Lung (tissue), 12 donors: ENCODE measurements around the gene LGR4. TPM values are rescaled to one million over a fixed set of nuclear protein-coding genes. Genes with fewer than 3 reads are reported as not detected.

ENCODE experiments used
- ATAC-seq: fragments of 200-7000 bp; cut with Tn5 transposase; one replicate; pipeline ENCODE4 v1.9.1; 2020; ENCODE audit warnings: moderate number of reproducible peaks; ENCODE audit not compliant: insufficient read depth, low FRiP score
- DNase-seq, 3 donors: peaks; one replicate each; pipeline ENCODE4 v3.0.0-alpha.2; 2013 to 2017
- H3K27ac ChIP-seq, 2 donors: one replicate each; pipeline ENCODE4 v1.5.1; 2013; ENCODE audit warnings: mild to moderate bottlenecking in 2 of 2, moderate library complexity in 2 of 2, control low read depth in 1 of 2, inconsistent platforms in 1 of 2, low read depth in 1 of 2, low read length in 1 of 2
- H3K27me3 ChIP-seq, 3 donors: one replicate each; pipeline ENCODE4 v1.5.1; 2013; ENCODE audit warnings: low read length in 2 of 3; ENCODE audit not compliant: control insufficient read depth in 3 of 3, insufficient read depth in 3 of 3
- H3K36me3 ChIP-seq, 4 donors: one replicate each; pipeline ENCODE4 v1.5.1; 2013; ENCODE audit warnings: low read length in 4 of 4, mild to moderate bottlenecking in 1 of 4, moderate library complexity in 1 of 4; ENCODE audit not compliant: control insufficient read depth in 4 of 4, insufficient read depth in 4 of 4
- H3K4me1 ChIP-seq, 5 donors: one replicate each; pipeline ENCODE4 v1.5.1; 2013; ENCODE audit warnings: low read length in 5 of 5, mild to moderate bottlenecking in 2 of 5, moderate library complexity in 1 of 5; ENCODE audit not compliant: control insufficient read depth in 5 of 5, insufficient read depth in 5 of 5
- H3K4me3 ChIP-seq: one replicate; pipeline ENCODE4 v1.5.1; 2013; ENCODE audit warnings: mild to moderate bottlenecking, control low read depth, moderate library complexity
- H3K9ac ChIP-seq, 2 donors: one replicate each; pipeline ENCODE4 v1.5.1; 2013; ENCODE audit warnings: low read length in 2 of 2, control low read depth in 1 of 2; ENCODE audit not compliant: insufficient read depth in 1 of 2
- H3K9me3 ChIP-seq, 4 donors: one replicate each; pipeline ENCODE4 v1.5.1; 2013; ENCODE audit warnings: low read length in 3 of 4, mild to moderate bottlenecking in 1 of 4, moderate library complexity in 1 of 4; ENCODE audit not compliant: control insufficient read depth in 4 of 4, insufficient read depth in 3 of 4
- CTCF ChIP-seq: IDR thresholded peaks from 2 replicates; pipeline ENCODE4 v1.5.1; 2012; ENCODE audit warnings: mild to moderate bottlenecking; ENCODE audit errors: control extremely low read depth, extremely low read depth
- WGBS, 2 donors: extraction: QIAGEN DNeasy Blood & Tissue Kit; methylation state at CpG; one replicate each; pipeline ENCODE4 v1.1.7; 2013; 5-methylcytosine and 5-hydroxymethylcytosine counted together
- polyA plus RNA-seq, 2 donors: library from polyadenylated mRNA; stranded (reverse); fragments of 200-250 nt; gene quantifications; one replicate each; pipeline ENCODE4 v1.2.1, GENCODE V29; 2013
- total RNA-seq, 2 donors: library from RNA; depleted of rRNA in 1 of 2; stranded (reverse); fragments of >200 nt in 1 of 2; gene quantifications; one replicate each; pipeline ENCODE4 v1.2.1, GENCODE V29; 2014 to 2021
- donor health status: control.
- donor health status: control.
- donor health status: Bipolar disorder and iron deficiency.
- donor health status: healthy.
- donor health status: DM: yes; HTN: yes; CAD: no.

The LGR4 gene
- total and polyA plus RNA-seq, 4 donors = 2.2 to 29.2 (median 3.7) TPM

GRCh38 chr11:27384227-27384626, 88.4 kb downstream of the LGR4 start:
- Histone ChIP-seq H3K4me1 (peaks cover 0 to 2% (median 0%) of the 10 kb centered on the region in 5 donors), H3K9me3 (no peaks in the 10 kb centered on the region), H3K27me3 (peaks cover 0 to 40% (median 5%) of the 10 kb centered on the region in 3 donors), H3K27ac (no peak overlapping the region), H3K4me3 (no peak overlapping the region), H3K9ac (no peak overlapping the region), H3K36me3 (peaks cover 2 to 10% (median 6%) of the 10 kb centered on the region in 4 donors)
- no peak for TF ChIP-seq CTCF
- DNase-seq (no peak), ATAC-seq (no peak)

GRCh38 chr11:27383645-27384044, 88.9 kb downstream of the LGR4 start:
- Histone ChIP-seq H3K27ac (no peak overlapping the region), H3K36me3 (peaks cover 2 to 10% (median 6%) of the 10 kb centered on the region in 4 donors), H3K27me3 (peaks cover 0 to 46% (median 5%) of the 10 kb centered on the region in 3 donors), H3K4me1 (peaks cover 0 to 2% (median 0%) of the 10 kb centered on the region in 5 donors), H3K9me3 (no peaks in the 10 kb centered on the region), H3K4me3 (no peak overlapping the region), H3K9ac (no peak overlapping the region)
- ATAC-seq = no peak
- DNase-seq = no peak
- no peak for TF ChIP-seq CTCF
- 66 to 81% methylated on average over 1 of the region's 1 CpG for WGBS, 2 donors

GRCh38 chr11:27381238-27381666, 91.3 kb downstream of the LGR4 start:
- peaks cover 0 to 2% (median 0%) of the 10 kb centered on the region in 5 donors for H3K4me1 ChIP-seq
- no peak overlapping the region for H3K27ac ChIP-seq
- no peak for TF ChIP-seq CTCF
- no peaks in the 10 kb centered on the region for H3K9me3 ChIP-seq
- H3K27me3 ChIP-seq = peaks cover 0 to 36% (median 2%) of the 10 kb centered on the region in 3 donors
- no peak for ATAC-seq
- no peak overlapping the region for H3K4me3 ChIP-seq
- DNase-seq = no peak
- H3K36me3 ChIP-seq = peaks cover 2 to 10% (median 6%) of the 10 kb centered on the region in 4 donors
- H3K9ac ChIP-seq = no peak overlapping the region
- 92 to 93% methylated on average over 5 of the region's 5 CpGs for WGBS, 2 donors

GRCh38 chr11:27380771-27381170, 91.8 kb downstream of the LGR4 start:
- H3K9ac ChIP-seq = no peak overlapping the region
- TF ChIP-seq CTCF = no peak
- H3K4me3 ChIP-seq = no peak overlapping the region
- DNase-seq (no peak), ATAC-seq (no peak)
- H3K27me3 ChIP-seq = peaks cover 0 to 34% (median 2%) of the 10 kb centered on the region in 3 donors
- WGBS, 2 donors = 92 to 95% methylated on average over 2 of the region's 2 CpGs
- H3K9me3 ChIP-seq = no peaks in the 10 kb centered on the region
- H3K36me3 ChIP-seq = peaks cover 2 to 10% (median 6%) of the 10 kb centered on the region in 4 donors
- peaks cover 0 to 2% (median 0%) of the 10 kb centered on the region in 5 donors for H3K4me1 ChIP-seq
- no peak overlapping the region for H3K27ac ChIP-seq
